ENCODE results near the gene CYP4Z1. TPM values are rescaled to one million over a fixed set of nuclear protein-coding genes. Genes with fewer than 3 reads are reported as not detected.

The CYP4Z1 gene
- total RNA-seq, 4 donors from 2014 or later = 0.26 to 2.1 (median 0.55) TPM

GRCh38 chr1:47160716-47161115 is 93.7 kb downstream of the CYP4Z1 start:
- no peak for ATAC-seq
- Histone ChIP-seq H3K9me3 (no peaks in the 10 kb centered on the region), H3K27ac (no peak overlapping the region), H3K36me3 (no peaks in the 10 kb centered on the region), H3K27me3 (peaks cover 0 to 3% (median 0%) of the 10 kb centered on the region in 3 donors), H3K4me3 (no peak overlapping the region), H3K4me1 (no peaks in the 10 kb centered on the region)
- in situ Hi-C loops (cut with MboI; ENCODE audit: low sequenced_read_pairs in 4 of 4) = no loop called here
- TF ChIP-seq, protein P1, sequence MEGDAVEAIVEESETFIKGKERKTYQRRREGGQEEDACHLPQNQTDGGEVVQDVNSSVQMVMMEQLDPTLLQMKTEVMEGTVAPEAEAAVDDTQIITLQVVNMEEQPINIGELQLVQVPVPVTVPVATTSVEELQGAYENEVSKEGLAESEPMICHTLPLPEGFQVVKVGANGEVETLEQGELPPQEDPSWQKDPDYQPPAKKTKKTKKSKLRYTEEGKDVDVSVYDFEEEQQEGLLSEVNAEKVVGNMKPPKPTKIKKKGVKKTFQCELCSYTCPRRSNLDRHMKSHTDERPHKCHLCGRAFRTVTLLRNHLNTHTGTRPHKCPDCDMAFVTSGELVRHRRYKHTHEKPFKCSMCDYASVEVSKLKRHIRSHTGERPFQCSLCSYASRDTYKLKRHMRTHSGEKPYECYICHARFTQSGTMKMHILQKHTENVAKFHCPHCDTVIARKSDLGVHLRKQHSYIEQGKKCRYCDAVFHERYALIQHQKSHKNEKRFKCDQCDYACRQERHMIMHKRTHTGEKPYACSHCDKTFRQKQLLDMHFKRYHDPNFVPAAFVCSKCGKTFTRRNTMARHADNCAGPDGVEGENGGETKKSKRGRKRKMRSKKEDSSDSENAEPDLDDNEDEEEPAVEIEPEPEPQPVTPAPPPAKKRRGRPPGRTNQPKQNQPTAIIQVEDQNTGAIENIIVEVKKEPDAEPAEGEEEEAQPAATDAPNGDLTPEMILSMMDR (IDR thresholded peaks at IDR 0.05 in 4 of 5, conservative IDR thresholded peaks at IDR 0.05 in 1 of 5) = no peak
- no peak for TF ChIP-seq POLR2A (IDR thresholded peaks at IDR 0.05)
- intact Hi-C loops (cut with DNase I; ENCODE audit: low total_unique reads) = no loop called here
- no peak for DNase-seq

- no peak overlapping the region for H3K27ac ChIP-seq
- H3K36me3 ChIP-seq = no peaks in the 10 kb centered on the region
- ATAC-seq (no peak), DNase-seq (no peak)
- in situ Hi-C loops (cut with MboI; ENCODE audit: low sequenced_read_pairs in 4 of 4) = no loop called here
- peaks cover 0 to 3% (median 0%) of the 10 kb centered on the region in 3 donors for H3K27me3 ChIP-seq
- H3K4me1 ChIP-seq = no peaks in the 10 kb centered on the region
- H3K4me3 ChIP-seq = no peak overlapping the region
- intact Hi-C loops (cut with DNase I; ENCODE audit: low total_unique reads) = no loop called here
- no peaks in the 10 kb centered on the region for H3K9me3 ChIP-seq
- TF ChIP-seq POLR2A (IDR thresholded peaks at IDR 0.05) = no peak
- TF ChIP-seq, protein P1 (IDR thresholded peaks at IDR 0.05 in 4 of 5, conservative IDR thresholded peaks at IDR 0.05 in 1 of 5) = no peak
Measured at GRCh38 chr1:47161298-47162040, 94.4 kb downstream of the CYP4Z1 start.

- Histone ChIP-seq H3K27ac (no peak overlapping the region), H3K27me3 (peaks cover 0 to 3% (median 0%) of the 10 kb centered on the region in 3 donors), H3K36me3 (no peaks in the 10 kb centered on the region), H3K4me1 (no peaks in the 10 kb centered on the region), H3K9me3 (no peaks in the 10 kb centered on the region), H3K4me3 (no peak overlapping the region)
- no peak for TF ChIP-seq POLR2A (IDR thresholded peaks at IDR 0.05)
- TF ChIP-seq, protein P1 (IDR thresholded peaks at IDR 0.05 in 4 of 5, conservative IDR thresholded peaks at IDR 0.05 in 1 of 5) = no peak
- DNase-seq (no peak), ATAC-seq (no peak)
- intact Hi-C loops (cut with DNase I; ENCODE audit: low total_unique reads) = no loop called here
- in situ Hi-C loops (cut with MboI; ENCODE audit: low sequenced_read_pairs in 4 of 4) = no loop called here
Measured at GRCh38 chr1:47164552-47164951, 97.5 kb downstream of the CYP4Z1 start.

Other genes with a start within 250 kb of the CYP4Z1 start
- gene CYP4A11, start 125.8 kb upstream of the CYP4Z1 start, total RNA-seq = under 1 TPM in 1 of 4 donors, not detected in 3; 0.91 TPM
- gene CYP4X1, start 43.6 kb upstream of the CYP4Z1 start, total RNA-seq = 1 to 10 TPM in 3 of 4 donors, under 1 TPM in 1; 0.90 to 3.6 (median 2.6) TPM
- gene CYP4A22, start 70.2 kb downstream of the CYP4Z1 start, total RNA-seq = under 1 TPM in 3 of 4 donors, not detected in 1; 0.20 to 0.47 (median 0.32) TPM
- gene PDZK1IP1, start 122.8 kb downstream of the CYP4Z1 start, total RNA-seq = 10 to 100 TPM in 1 of 4 donors, 1 to 10 TPM in 2, not detected in 1; 1.8 to 10.9 (median 3.9) TPM
- gene TAL1, start 165.0 kb downstream of the CYP4Z1 start, total RNA-seq = 1 to 10 TPM in 1 of 4 donors, under 1 TPM in 3; 0.59 to 1.6 (median 0.70) TPM
- 1 to 10 TPM in 1 of 4 donors, under 1 TPM in 3; 0.33 to 1.1 (median 0.63) TPM for gene STIL, start 246.9 kb downstream of the CYP4Z1 start, total RNA-seq